ENCODE results near the gene DSTN.

Gene DSTN

GRCh38 chr20:17646961-17647301 is 77.1 kb downstream of the DSTN start:
- Mint-ChIP-seq H3K36me3 (ENCODE audit: low read depth) (no peaks in the 10 kb centered on the region), H3K9me3 (no peaks in the 10 kb centered on the region), H3K27me3 (no peaks in the 10 kb centered on the region), H3K27ac (no peak overlapping the region), H3K4me3 (no peak overlapping the region), H3K4me1 (ENCODE audit: low read depth) (peaks cover 32% of the 10 kb centered on the region)

GRCh38 chr20:17647391-17648314 is 77.8 kb downstream of the DSTN start:
- H3K4me1 Mint-ChIP-seq (ENCODE audit: low read depth), result peaks cover 32% of the 10 kb centered on the region

GRCh38 chr20:17648315-17648646 is 78.4 kb downstream of the DSTN start:
- H3K4me3 Mint-ChIP-seq, result no peak overlapping the region
- H3K36me3 Mint-ChIP-seq (ENCODE audit: low read depth), result no peaks in the 10 kb centered on the region
- H3K9me3 Mint-ChIP-seq, result no peaks in the 10 kb centered on the region
- no peaks in the 10 kb centered on the region for H3K27me3 Mint-ChIP-seq
- no peak overlapping the region for H3K27ac Mint-ChIP-seq
- peaks cover 32% of the 10 kb centered on the region for H3K4me1 Mint-ChIP-seq (ENCODE audit: low read depth)

More at GRCh38 chr20:17647391-17648314, 77.8 kb downstream of the DSTN start:
- Mint-ChIP-seq H3K27ac (no peak overlapping the region), H3K27me3 (no peaks in the 10 kb centered on the region), H3K4me3 (no peak overlapping the region), H3K9me3 (no peaks in the 10 kb centered on the region), H3K36me3 (ENCODE audit: low read depth) (no peaks in the 10 kb centered on the region)

- Mint-ChIP-seq H3K9me3 (no peaks in the 10 kb centered on the region), H3K27me3 (no peaks in the 10 kb centered on the region), H3K4me1 (ENCODE audit: low read depth) (peaks cover 30% of the 10 kb centered on the region), H3K4me3 (no peak overlapping the region), H3K36me3 (ENCODE audit: low read depth) (peaks cover 2% of the 10 kb centered on the region), H3K27ac (no peak overlapping the region)
These were observed 79.2 kb downstream of the DSTN start for GRCh38 chr20:17648791-17649730.

- Mint-ChIP-seq H3K4me3 (no peak overlapping the region), H3K27ac (no peak overlapping the region), H3K36me3 (ENCODE audit: low read depth) (peaks cover 5% of the 10 kb centered on the region), H3K4me1 (ENCODE audit: low read depth) (peaks cover 30% of the 10 kb centered on the region), H3K27me3 (no peaks in the 10 kb centered on the region), H3K9me3 (no peaks in the 10 kb centered on the region)
These were observed 80.6 kb downstream of the DSTN start for GRCh38 chr20:17650301-17651128.

DNA sequence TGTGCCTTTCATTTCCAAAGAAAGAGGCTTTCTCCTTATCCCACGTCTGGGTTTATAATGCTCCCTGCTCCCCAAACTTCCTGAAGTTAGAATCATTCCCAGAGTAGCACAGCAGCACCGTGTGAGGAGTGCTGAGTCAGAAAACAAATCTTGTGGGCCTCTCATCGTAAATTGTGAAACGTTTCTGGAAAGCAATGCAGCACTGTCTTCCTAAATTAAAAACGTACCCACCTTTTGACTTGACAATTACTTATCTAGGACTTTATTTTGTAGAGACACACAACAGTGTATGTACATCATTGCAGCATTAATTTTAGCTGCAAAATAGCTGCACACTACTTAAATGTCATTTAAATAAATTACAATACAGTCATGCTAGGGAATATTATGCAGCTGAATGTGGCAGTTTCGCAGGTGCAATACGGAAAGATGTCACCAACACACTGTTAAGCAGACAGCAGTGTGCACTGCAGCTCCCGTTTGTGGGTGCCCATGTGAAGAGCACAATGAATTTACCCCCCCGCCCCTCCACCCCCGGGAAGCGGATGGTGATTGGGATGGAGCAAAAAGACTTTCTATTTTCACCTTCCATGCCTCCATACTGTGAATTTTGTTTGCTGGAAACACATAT is 81.4 kb downstream of the DSTN start:
- no peaks in the 10 kb centered on the region for H3K27me3 Mint-ChIP-seq
- peaks cover 7% of the 10 kb centered on the region for H3K36me3 Mint-ChIP-seq (ENCODE audit: low read depth)
- peaks cover 34% of the 10 kb centered on the region for H3K4me1 Mint-ChIP-seq (ENCODE audit: low read depth)
- H3K9me3 Mint-ChIP-seq, result no peaks in the 10 kb centered on the region
- H3K27ac Mint-ChIP-seq, result peak overlapping the region; percentile 40
- H3K4me3 Mint-ChIP-seq, result no peak overlapping the region

DNA sequence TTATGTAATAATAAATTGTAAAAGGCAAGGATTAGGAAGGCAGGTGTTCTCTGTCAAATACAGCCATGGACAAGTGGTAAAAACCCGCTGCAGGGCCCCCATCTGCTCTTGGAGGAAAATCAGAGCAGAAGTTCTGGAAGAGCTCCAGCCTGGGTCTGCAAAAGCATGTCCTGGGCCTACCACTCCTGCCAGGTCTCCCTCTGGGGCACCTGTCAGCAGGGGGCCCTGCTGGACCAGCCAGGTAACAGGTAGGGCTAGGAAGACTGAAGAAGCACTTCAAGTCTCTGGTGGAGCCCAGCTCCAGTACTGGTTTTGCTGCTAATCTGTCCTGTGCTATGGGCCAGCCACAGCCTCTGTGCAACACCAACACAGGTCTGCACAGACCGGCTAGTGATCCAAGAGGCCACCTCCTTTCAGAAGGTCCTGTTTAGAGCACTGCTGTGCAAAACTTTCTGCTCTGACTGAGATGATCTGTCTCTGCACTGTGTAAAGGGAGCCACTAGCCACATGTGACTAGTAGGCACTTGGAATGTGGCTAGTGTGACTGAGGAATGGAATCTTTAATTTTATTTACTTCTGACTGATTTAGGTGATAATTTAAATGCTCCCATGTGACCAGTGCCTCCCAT is 82.0 kb downstream of the DSTN start:
- no peak overlapping the region for H3K27ac Mint-ChIP-seq
- peaks cover 40% of the 10 kb centered on the region for H3K4me1 Mint-ChIP-seq (ENCODE audit: low read depth)
- no peak overlapping the region for H3K4me3 Mint-ChIP-seq
- H3K27me3 Mint-ChIP-seq, result no peaks in the 10 kb centered on the region
- peaks cover 13% of the 10 kb centered on the region for H3K36me3 Mint-ChIP-seq (ENCODE audit: low read depth)
- no peaks in the 10 kb centered on the region for H3K9me3 Mint-ChIP-seq

GRCh38 chr20:17652411-17652810 is 82.5 kb downstream of the DSTN start:
- Mint-ChIP-seq H3K4me1 (ENCODE audit: low read depth) (peaks cover 42% of the 10 kb centered on the region), H3K4me3 (no peak overlapping the region), H3K9me3 (no peaks in the 10 kb centered on the region), H3K27ac (no peak overlapping the region), H3K36me3 (ENCODE audit: low read depth) (peaks cover 19% of the 10 kb centered on the region), H3K27me3 (no peaks in the 10 kb centered on the region)

- H3K4me1 Mint-ChIP-seq (ENCODE audit: low read depth), result peaks cover 36% of the 10 kb centered on the region
- H3K27ac Mint-ChIP-seq, result no peak overlapping the region
- no peaks in the 10 kb centered on the region for H3K27me3 Mint-ChIP-seq
- peaks cover 34% of the 10 kb centered on the region for H3K36me3 Mint-ChIP-seq (ENCODE audit: low read depth)
- no peaks in the 10 kb centered on the region for H3K9me3 Mint-ChIP-seq
- H3K4me3 Mint-ChIP-seq, result no peak overlapping the region
These were observed 84.2 kb downstream of the DSTN start for GRCh38 chr20:17653835-17654648.

DNA sequence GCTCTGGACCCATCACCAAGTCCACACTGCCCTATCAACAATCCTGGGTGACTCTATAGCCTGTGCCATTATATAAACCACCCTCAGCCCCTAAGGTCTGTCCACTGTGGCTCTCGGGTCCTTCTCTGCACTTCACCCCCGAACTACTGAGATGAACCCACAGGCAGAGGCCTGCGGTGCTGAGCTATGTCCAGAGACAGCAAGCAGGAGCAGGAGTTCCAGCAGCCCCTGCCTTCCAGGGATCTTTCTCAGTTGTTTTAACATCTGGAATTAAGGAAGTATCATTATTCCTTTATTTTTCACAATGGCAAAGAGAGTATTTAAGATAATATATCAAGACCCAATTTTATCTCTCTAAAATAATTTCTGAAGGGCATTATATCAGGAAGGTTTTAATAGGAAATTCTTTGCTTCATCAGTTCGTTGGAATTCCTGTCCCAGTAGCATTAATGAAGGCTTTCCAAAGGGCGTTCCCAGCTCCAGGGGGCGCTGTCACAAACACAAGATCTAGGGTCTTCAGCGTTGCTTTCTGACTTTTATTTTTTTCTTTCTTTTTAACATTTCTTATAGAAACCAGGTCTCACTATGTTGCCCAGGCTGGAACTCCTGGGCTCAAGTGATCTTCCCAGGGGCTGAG is 84.9 kb downstream of the DSTN start:
- H3K4me1 Mint-ChIP-seq (ENCODE audit: low read depth), result peaks cover 30% of the 10 kb centered on the region
- H3K27me3 Mint-ChIP-seq, result no peaks in the 10 kb centered on the region
- no peak overlapping the region for H3K27ac Mint-ChIP-seq
- H3K9me3 Mint-ChIP-seq, result no peaks in the 10 kb centered on the region
- peaks cover 38% of the 10 kb centered on the region for H3K36me3 Mint-ChIP-seq (ENCODE audit: low read depth)
- no peak overlapping the region for H3K4me3 Mint-ChIP-seq

DNA sequence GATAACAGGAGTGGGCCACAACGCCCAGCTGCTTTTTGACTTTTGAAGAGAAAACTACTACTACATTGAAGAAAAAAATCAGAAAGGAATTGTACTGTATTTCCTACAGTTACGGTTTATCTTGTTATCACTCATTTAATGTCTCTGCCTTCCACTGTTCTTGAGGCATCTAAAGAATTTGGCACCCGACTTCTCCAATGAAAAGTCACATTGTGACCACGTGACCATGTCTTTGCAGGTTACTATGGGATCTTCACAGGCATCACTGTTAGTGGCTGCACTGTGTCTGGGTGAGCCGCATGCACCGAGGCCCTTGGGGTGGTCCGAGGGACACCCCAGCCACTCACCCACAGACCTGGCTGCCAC is 85.4 kb downstream of the DSTN start:
- no peaks in the 10 kb centered on the region for H3K9me3 Mint-ChIP-seq
- peaks cover 43% of the 10 kb centered on the region for H3K36me3 Mint-ChIP-seq (ENCODE audit: low read depth)
- H3K27me3 Mint-ChIP-seq, result no peaks in the 10 kb centered on the region
- H3K27ac Mint-ChIP-seq, result no peak overlapping the region
- no peak overlapping the region for H3K4me3 Mint-ChIP-seq
- H3K4me1 Mint-ChIP-seq (ENCODE audit: low read depth), result peaks cover 27% of the 10 kb centered on the region

DNA sequence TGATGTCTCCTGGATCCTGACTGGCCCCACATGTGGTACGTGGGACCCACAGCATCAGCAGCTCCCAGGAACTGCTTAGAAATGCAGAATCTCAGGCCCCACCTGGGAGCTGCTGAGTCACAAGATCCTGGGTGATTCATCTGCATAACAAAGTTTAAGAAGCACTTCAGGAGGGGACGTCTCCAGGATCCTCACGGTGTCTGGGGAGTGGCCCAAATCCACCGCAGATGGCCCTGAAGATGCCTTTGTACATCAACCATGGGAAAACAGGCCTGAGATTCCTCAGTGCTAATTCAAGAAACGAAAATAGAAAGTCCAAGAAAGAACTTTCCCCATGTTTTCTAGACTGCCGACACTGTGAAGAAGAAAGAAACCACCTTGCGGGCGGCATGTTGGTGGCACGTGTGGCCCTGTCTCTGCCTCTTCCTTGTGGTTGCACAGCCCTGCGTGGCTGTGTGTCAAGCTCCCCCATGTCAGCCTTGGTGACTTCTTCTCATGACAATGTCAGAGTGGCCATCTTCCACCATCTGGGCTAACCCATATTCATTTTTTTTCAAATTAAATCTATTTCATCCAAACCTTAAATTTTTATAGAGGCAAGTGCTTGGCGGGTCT is 86.1 kb downstream of the DSTN start:
- peaks cover 49% of the 10 kb centered on the region for H3K36me3 Mint-ChIP-seq (ENCODE audit: low read depth)
- no peaks in the 10 kb centered on the region for H3K9me3 Mint-ChIP-seq
- peaks cover 29% of the 10 kb centered on the region for H3K4me1 Mint-ChIP-seq (ENCODE audit: low read depth)
- H3K27me3 Mint-ChIP-seq, result no peaks in the 10 kb centered on the region
- H3K27ac Mint-ChIP-seq, result no peak overlapping the region
- peak overlapping the region; percentile 0 for H3K4me3 Mint-ChIP-seq
